Measurements from ENCODE around the gene MYO1B. TPM values are rescaled to one million over a fixed set of nuclear protein-coding genes. Genes with fewer than 3 reads are reported as not detected.

The MYO1B gene
- total and polyA plus RNA-seq, 4 donors: 46.0 to 286 (median 88.1) TPM

DNA sequence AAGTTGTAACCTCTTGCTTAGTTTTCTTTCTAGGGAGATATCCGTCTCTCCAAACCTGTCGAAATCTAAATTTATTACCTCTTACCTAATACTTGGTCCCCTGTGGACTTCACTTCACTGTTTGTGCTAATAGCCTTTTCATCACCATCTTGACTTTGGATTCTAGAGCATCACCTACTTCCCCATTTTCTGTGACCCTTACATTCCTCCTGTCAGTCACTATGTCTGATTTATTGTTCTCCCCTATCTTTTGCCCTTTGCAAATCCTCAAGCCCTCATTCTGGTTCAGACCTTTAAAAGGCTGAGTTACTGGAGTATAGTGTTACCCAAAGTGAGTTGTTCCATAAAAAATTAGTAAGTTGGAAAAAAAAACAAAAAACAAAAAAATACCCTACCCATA, 7.5 kb downstream of the MYO1B start:
- no peaks in the 10 kb centered on the region for H3K27me3 ChIP-seq (ENCODE audit: control insufficient read depth in 3 of 3, insufficient read depth in 3 of 3, low read length in 2 of 3)
- peaks cover 0 to 3% (median under 1%) of the 10 kb centered on the region in 4 donors for H3K36me3 ChIP-seq (ENCODE audit: control insufficient read depth in 4 of 4, insufficient read depth in 4 of 4, low read length in 4 of 4)
- no peak overlapping the region for H3K27ac ChIP-seq (ENCODE audit: low read depth in 1 of 2, low read length in 1 of 2)
- peaks cover 4 to 76% (median 33%) of the 10 kb centered on the region in 5 donors for H3K4me1 ChIP-seq (ENCODE audit: control insufficient read depth in 5 of 5, insufficient read depth in 5 of 5, low read length in 5 of 5)
- TF ChIP-seq, protein P1, sequence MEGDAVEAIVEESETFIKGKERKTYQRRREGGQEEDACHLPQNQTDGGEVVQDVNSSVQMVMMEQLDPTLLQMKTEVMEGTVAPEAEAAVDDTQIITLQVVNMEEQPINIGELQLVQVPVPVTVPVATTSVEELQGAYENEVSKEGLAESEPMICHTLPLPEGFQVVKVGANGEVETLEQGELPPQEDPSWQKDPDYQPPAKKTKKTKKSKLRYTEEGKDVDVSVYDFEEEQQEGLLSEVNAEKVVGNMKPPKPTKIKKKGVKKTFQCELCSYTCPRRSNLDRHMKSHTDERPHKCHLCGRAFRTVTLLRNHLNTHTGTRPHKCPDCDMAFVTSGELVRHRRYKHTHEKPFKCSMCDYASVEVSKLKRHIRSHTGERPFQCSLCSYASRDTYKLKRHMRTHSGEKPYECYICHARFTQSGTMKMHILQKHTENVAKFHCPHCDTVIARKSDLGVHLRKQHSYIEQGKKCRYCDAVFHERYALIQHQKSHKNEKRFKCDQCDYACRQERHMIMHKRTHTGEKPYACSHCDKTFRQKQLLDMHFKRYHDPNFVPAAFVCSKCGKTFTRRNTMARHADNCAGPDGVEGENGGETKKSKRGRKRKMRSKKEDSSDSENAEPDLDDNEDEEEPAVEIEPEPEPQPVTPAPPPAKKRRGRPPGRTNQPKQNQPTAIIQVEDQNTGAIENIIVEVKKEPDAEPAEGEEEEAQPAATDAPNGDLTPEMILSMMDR (IDR thresholded peaks at IDR 0.05; ENCODE audit: control extremely low read depth, extremely low read depth): no peak
- no peak for ATAC-seq (ENCODE audit: insufficient read depth, low FRiP score)
- H3K9me3 ChIP-seq (ENCODE audit: control insufficient read depth in 4 of 4, insufficient read depth in 3 of 4, low read length in 3 of 4): no peaks in the 10 kb centered on the region
- H3K9ac ChIP-seq (ENCODE audit: insufficient read depth in 1 of 2, low read length in 2 of 2): no peak overlapping the region
- no peak overlapping the region for H3K4me3 ChIP-seq
- no peak for DNase-seq
- WGBS, 2 donors: 67 to 80% methylated on average over 2 of the region's 2 CpGs

DNA sequence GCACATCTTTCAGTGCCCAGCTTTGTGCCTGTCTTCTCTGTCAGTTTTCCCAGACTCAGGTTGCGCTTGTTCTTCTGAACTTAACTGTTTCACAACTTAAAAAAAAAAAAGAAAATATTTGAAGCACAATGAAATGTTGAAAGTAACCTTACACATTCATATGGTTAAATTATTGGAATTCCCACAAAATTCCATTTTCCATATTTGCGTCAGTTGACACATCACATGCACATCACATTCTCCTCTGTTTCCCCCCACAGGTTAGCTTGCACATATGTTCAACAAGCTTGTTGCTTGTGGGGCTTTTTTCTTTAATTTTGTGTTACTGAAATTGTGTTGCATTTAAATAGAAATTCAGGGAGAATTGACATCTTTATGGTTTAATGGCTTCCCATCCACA, 8.3 kb downstream of the MYO1B start:
- ATAC-seq (ENCODE audit: insufficient read depth, low FRiP score) (no peak), DNase-seq (no peak)
- Histone ChIP-seq H3K27ac (ENCODE audit: low read depth in 1 of 2, low read length in 1 of 2) (no peak overlapping the region), H3K9ac (ENCODE audit: insufficient read depth in 1 of 2, low read length in 2 of 2) (no peak overlapping the region), H3K4me1 (ENCODE audit: control insufficient read depth in 5 of 5, insufficient read depth in 5 of 5, low read length in 5 of 5) (peaks cover 4 to 69% (median 27%) of the 10 kb centered on the region in 5 donors), H3K36me3 (ENCODE audit: control insufficient read depth in 4 of 4, insufficient read depth in 4 of 4, low read length in 4 of 4) (peaks cover 0 to 3% (median under 1%) of the 10 kb centered on the region in 4 donors), H3K9me3 (ENCODE audit: control insufficient read depth in 4 of 4, insufficient read depth in 3 of 4, low read length in 3 of 4) (no peaks in the 10 kb centered on the region), H3K27me3 (ENCODE audit: control insufficient read depth in 3 of 3, insufficient read depth in 3 of 3, low read length in 2 of 3) (no peaks in the 10 kb centered on the region), H3K4me3 (no peak overlapping the region)
- TF ChIP-seq, protein P1 (IDR thresholded peaks at IDR 0.05; ENCODE audit: control extremely low read depth, extremely low read depth): no peak
- WGBS, 2 donors: 89 to 91% methylated on average over 2 of the region's 2 CpGs

DNA sequence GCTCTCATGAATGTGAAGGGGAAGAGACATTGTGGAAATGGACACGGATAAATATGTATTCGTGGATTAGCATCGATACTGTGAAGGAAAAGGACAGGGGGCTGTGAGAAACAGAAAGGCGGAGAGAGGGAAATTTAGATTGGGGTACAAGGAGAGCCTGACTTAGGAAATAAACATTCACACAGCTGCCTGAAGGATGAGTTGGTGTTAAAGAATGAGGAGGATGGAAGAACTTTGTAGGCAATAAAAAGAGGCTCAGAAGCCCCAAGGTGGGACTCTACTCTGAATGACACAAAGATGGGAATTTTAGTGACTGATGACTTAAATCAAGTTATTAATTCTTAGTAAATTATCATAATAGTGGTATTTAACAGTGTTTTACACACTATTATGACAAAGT, 10.1 kb downstream of the MYO1B start:
- ATAC-seq (ENCODE audit: insufficient read depth, low FRiP score) (no peak), DNase-seq (no peak)
- Histone ChIP-seq H3K27ac (ENCODE audit: low read depth in 1 of 2, low read length in 1 of 2) (no peak overlapping the region), H3K4me1 (ENCODE audit: control insufficient read depth in 5 of 5, insufficient read depth in 5 of 5, low read length in 5 of 5) (peaks cover 4 to 51% (median 25%) of the 10 kb centered on the region in 5 donors), H3K36me3 (ENCODE audit: control insufficient read depth in 4 of 4, insufficient read depth in 4 of 4, low read length in 4 of 4) (peaks cover 0 to 1% (median 0%) of the 10 kb centered on the region in 4 donors), H3K4me3 (no peak overlapping the region), H3K9ac (ENCODE audit: insufficient read depth in 1 of 2, low read length in 2 of 2) (no peak overlapping the region), H3K9me3 (ENCODE audit: control insufficient read depth in 4 of 4, insufficient read depth in 3 of 4, low read length in 3 of 4) (no peaks in the 10 kb centered on the region), H3K27me3 (ENCODE audit: control insufficient read depth in 3 of 3, insufficient read depth in 3 of 3, low read length in 2 of 3) (no peaks in the 10 kb centered on the region)
- WGBS, 2 donors: 85 to 88% methylated on average over 4 of the region's 4 CpGs
- TF ChIP-seq, protein P1 (IDR thresholded peaks at IDR 0.05; ENCODE audit: control extremely low read depth, extremely low read depth): no peak

DNA sequence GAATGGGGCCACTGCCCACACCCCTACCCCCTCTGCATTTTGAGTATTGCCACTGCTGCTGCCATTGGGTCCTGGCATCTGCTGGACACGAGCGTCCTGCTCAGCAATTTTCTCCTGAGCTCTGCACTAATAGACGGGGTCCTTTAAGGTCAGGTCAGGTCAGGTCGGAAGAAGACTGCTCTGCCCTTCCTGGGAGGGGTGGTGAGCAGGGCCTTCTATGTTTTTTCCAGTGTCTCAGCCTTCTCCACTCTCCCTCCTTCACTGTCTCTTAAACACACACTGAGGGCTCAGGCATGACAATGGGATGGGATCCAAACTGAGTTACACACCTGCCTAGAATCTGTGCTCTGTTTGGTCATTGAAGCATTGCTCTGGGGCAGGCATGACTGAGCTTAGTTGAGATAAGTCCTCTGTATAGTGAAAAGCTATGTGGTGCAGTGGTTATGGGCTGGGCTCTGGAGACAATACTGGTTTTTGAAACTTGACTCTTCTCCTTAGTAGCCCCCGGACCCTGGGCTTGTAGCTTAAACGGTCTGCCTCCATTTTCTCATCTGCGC, 10.6 kb downstream of the MYO1B start:
- Histone ChIP-seq H3K4me1 (ENCODE audit: control insufficient read depth in 5 of 5, insufficient read depth in 5 of 5, low read length in 5 of 5) (peaks cover 4 to 45% (median 23%) of the 10 kb centered on the region in 5 donors), H3K9me3 (ENCODE audit: control insufficient read depth in 4 of 4, insufficient read depth in 3 of 4, low read length in 3 of 4) (no peaks in the 10 kb centered on the region), H3K4me3 (no peak overlapping the region), H3K27ac (ENCODE audit: low read depth in 1 of 2, low read length in 1 of 2) (no peak overlapping the region), H3K36me3 (ENCODE audit: control insufficient read depth in 4 of 4, insufficient read depth in 4 of 4, low read length in 4 of 4) (peaks cover 0 to 1% (median 0%) of the 10 kb centered on the region in 4 donors), H3K27me3 (ENCODE audit: control insufficient read depth in 3 of 3, insufficient read depth in 3 of 3, low read length in 2 of 3) (no peaks in the 10 kb centered on the region), H3K9ac (ENCODE audit: insufficient read depth in 1 of 2, low read length in 2 of 2) (no peak overlapping the region)
- 75 to 81% methylated on average over 7 of the region's 7 CpGs for WGBS, 2 donors
- TF ChIP-seq, protein P1 (IDR thresholded peaks at IDR 0.05; ENCODE audit: control extremely low read depth, extremely low read depth): no peak
- DNase-seq (no peak), ATAC-seq (ENCODE audit: insufficient read depth, low FRiP score) (no peak)
